ENCODE measurements around the gene MAVS.

Gene MAVS

DNA sequence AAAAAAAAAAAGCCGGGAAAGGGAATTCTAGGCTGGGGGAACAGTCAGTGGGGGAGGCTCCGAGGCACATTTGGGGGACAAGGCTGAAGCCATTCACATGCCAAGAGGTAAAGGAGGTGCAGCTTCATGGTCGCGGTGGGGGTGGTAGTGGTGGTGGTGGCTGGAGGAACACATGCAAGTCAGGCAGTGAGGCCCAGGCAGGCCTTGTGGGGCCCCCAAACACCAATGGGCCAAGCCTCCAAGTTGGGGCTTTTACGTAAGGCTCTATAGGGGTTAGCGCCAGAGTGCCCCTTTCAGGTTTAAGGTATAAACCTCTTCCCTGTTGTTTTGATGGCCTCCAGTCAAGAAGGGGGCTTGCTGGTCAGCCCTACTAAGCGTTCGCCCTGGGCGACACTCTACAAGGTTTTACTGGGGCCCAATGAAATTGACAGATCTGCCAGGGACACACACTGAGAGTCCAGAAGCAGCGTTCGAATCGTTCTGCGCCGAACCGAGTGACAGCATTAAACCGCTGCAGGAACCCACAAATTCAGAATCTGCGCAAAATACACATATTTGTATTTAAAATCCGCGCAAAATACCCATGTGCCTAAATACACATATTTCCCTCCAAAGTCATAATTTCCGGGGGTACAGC, 27.1 kb upstream of the MAVS start:
- H3K27ac ChIP-seq (ENCODE audit: low read depth, low read length) = peak overlapping the region; percentile 10; the same call in 1 of the 2 replicates

DNA sequence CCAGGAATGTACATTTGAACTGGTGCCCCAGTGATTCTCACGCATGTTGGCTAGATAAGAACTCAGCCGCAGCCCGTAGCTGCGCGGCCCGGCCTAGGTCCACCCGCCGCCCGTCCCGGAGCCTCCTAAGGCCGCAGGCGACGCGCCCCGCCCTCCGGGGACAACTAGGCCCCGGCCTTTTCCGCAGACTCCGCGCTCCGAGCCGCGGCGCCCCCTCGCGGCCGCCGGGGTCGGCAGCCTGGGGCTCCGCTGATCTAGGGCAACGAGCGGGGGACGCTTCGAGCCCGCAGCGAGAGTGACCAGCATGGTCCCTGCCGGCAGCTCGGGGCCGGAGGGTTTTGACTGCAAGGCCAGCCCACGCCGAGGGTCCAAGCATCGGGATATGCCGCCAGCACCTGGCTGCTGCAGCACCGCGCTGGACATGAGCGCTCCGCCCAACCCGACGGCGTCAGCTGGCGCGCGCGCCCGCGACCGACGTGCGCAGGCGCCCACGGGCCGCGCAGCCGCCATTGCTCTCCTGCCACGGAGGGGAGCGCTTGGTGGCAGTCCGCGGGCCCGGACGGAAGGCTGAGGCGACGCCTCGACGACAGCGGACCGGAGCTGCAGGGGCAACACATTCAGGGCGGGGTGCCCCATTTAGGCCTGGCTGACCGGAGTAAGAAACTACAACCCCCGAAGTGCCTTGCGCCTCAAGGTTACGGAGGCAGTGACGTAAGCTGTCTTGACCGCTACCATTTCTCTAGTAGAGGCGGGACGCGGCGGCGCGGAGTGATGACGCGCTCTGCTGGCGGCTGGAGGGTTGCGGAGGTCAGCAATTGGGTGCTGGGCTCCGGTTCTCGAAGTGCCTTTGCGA, 26.4 kb upstream of the MAVS start, which contains the start of gene AP5S1:
TSS of gene AP5S1 (plus strand) at position 500 of the 853 bp plus-strand sequence. CDS start 1,571 bp downstream, outside the sequence.
- peak within 1 kb of the TSS; percentile 64 for H3K27ac ChIP-seq (ENCODE audit: low read depth, low read length)
- peaks cover 17% of the 10 kb centered on the region for H3K36me3 ChIP-seq (ENCODE audit: control insufficient read depth, low read length)
- no peaks in the 10 kb centered on the region for H3F3A ChIP-seq (ENCODE audit: control insufficient read depth, insufficient read depth)
- H3K4me3 ChIP-seq (ENCODE audit: low read length) = peak within 1 kb of the TSS; percentile 85
- no peaks in the 10 kb centered on the region; the same call in 1 of the 2 replicates for H3K27me3 ChIP-seq (ENCODE audit: control insufficient read depth, low read length)
- no peaks in the 10 kb centered on the region for H4K20me1 ChIP-seq (ENCODE audit: control insufficient read depth, insufficient read depth, low read depth, low read length)
- H3K9me3 ChIP-seq (ENCODE audit: control insufficient read depth, insufficient read depth, low read length) = no peaks in the 10 kb centered on the region
- no peak for TF ChIP-seq EZH2phosphoT487 (IDR thresholded peaks at IDR 0.05; ENCODE audit: borderline replicate concordance, low read length)
- TF ChIP-seq, protein P1, sequence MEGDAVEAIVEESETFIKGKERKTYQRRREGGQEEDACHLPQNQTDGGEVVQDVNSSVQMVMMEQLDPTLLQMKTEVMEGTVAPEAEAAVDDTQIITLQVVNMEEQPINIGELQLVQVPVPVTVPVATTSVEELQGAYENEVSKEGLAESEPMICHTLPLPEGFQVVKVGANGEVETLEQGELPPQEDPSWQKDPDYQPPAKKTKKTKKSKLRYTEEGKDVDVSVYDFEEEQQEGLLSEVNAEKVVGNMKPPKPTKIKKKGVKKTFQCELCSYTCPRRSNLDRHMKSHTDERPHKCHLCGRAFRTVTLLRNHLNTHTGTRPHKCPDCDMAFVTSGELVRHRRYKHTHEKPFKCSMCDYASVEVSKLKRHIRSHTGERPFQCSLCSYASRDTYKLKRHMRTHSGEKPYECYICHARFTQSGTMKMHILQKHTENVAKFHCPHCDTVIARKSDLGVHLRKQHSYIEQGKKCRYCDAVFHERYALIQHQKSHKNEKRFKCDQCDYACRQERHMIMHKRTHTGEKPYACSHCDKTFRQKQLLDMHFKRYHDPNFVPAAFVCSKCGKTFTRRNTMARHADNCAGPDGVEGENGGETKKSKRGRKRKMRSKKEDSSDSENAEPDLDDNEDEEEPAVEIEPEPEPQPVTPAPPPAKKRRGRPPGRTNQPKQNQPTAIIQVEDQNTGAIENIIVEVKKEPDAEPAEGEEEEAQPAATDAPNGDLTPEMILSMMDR (IDR thresholded peaks at IDR 0.05; ENCODE audit: low read depth, low read length, poor library complexity, severe bottlenecking) = peak; percentile 98
- H3K79me2 ChIP-seq (ENCODE audit: control insufficient read depth, low read length) = peaks cover 14% of the 10 kb centered on the region
- H3K4me2 ChIP-seq (ENCODE audit: low read length) = peak within 1 kb of the TSS; percentile 81
- peaks cover 24% of the 10 kb centered on the region for H3K4me1 ChIP-seq (ENCODE audit: control insufficient read depth, low read length)
- no peaks in the 10 kb centered on the region for H3K9me2 ChIP-seq (replicated peaks; ENCODE audit: control insufficient read depth, low read length)

More for the DNA sequence above, 27.1 kb upstream of the MAVS start:
- no peaks in the 10 kb centered on the region for H3K9me3 ChIP-seq (ENCODE audit: control insufficient read depth, insufficient read depth, low read length)
- no peaks in the 10 kb centered on the region for H3K9me2 ChIP-seq (replicated peaks; ENCODE audit: control insufficient read depth, low read length)
- no peaks in the 10 kb centered on the region for H4K20me1 ChIP-seq (ENCODE audit: control insufficient read depth, insufficient read depth, low read depth, low read length)
- H3K4me2 ChIP-seq (ENCODE audit: low read length) = peak overlapping the region; percentile 81
- no peaks in the 10 kb centered on the region; the same call in 1 of the 2 replicates for H3K27me3 ChIP-seq (ENCODE audit: control insufficient read depth, low read length)
- H3K36me3 ChIP-seq (ENCODE audit: control insufficient read depth, low read length) = peaks cover 17% of the 10 kb centered on the region
- H3K4me1 ChIP-seq (ENCODE audit: control insufficient read depth, low read length) = peaks cover 24% of the 10 kb centered on the region
- H3K79me2 ChIP-seq (ENCODE audit: control insufficient read depth, low read length) = peaks cover 14% of the 10 kb centered on the region
- peak overlapping the region; percentile 85 for H3K4me3 ChIP-seq (ENCODE audit: low read length)
- no peaks in the 10 kb centered on the region for H3F3A ChIP-seq (ENCODE audit: control insufficient read depth, insufficient read depth)
- no peak for TF ChIP-seq EZH2phosphoT487 (IDR thresholded peaks at IDR 0.05; ENCODE audit: borderline replicate concordance, low read length)
- TF ChIP-seq, protein P1 (IDR thresholded peaks at IDR 0.05; ENCODE audit: low read depth, low read length, poor library complexity, severe bottlenecking) = no peak

DNA sequence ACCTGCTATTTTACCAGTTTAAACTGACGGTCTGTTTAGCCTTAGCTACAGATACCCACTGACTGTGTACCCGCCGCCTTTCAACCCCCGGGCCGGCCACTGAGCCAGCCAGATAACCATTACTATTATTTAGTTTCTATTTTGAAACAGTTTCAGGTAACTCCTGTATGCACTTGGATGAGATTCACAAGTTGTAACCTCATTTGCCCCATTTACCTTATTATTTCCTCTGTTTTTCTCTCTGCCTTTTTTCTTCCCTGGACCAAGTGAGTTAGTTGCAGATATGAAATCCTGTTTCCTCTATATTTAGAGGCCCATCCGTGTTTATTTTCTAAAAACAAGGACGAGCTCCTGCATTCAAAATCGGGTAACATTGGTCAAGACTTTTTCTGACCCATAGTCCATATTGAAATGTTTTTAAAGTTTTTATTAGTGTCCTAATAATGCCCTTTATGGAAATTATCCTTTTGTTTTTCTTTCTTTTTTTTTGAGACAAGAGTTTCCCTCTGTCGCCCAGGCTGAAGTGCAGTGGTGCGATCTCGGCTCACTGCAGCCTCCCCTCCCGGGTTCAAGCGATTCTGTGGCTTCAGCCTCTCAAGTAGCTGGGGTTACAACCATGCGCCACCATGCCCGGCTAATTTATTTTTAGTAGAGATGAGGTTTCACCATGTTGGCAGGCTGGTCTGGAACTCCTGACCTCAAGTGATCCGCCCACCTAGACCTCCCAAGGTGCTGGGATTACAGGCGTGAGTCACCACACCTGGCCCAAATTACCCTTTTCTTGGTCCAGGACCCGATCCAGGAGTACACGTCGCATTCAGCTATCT, 25.5 kb upstream of the MAVS start:
- H3K4me1 ChIP-seq (ENCODE audit: control insufficient read depth, low read length) = peaks cover 26% of the 10 kb centered on the region
- peak overlapping the region; percentile 64 for H3K27ac ChIP-seq (ENCODE audit: low read depth, low read length)
- peaks cover 19% of the 10 kb centered on the region for H3K36me3 ChIP-seq (ENCODE audit: control insufficient read depth, low read length)
- no peaks in the 10 kb centered on the region for H4K20me1 ChIP-seq (ENCODE audit: control insufficient read depth, insufficient read depth, low read depth, low read length)
- peak overlapping the region; percentile 81 for H3K4me2 ChIP-seq (ENCODE audit: low read length)
- peaks cover 14% of the 10 kb centered on the region for H3K79me2 ChIP-seq (ENCODE audit: control insufficient read depth, low read length)
- no peak for TF ChIP-seq EZH2phosphoT487 (IDR thresholded peaks at IDR 0.05; ENCODE audit: borderline replicate concordance, low read length)
- TF ChIP-seq, protein P1 (IDR thresholded peaks at IDR 0.05; ENCODE audit: low read depth, low read length, poor library complexity, severe bottlenecking) = no peak
- no peaks in the 10 kb centered on the region for H3K9me2 ChIP-seq (replicated peaks; ENCODE audit: control insufficient read depth, low read length)
- no peaks in the 10 kb centered on the region for H3K9me3 ChIP-seq (ENCODE audit: control insufficient read depth, insufficient read depth, low read length)
- no peaks in the 10 kb centered on the region; the same call in 1 of the 2 replicates for H3K27me3 ChIP-seq (ENCODE audit: control insufficient read depth, low read length)
- H3F3A ChIP-seq (ENCODE audit: control insufficient read depth, insufficient read depth) = no peaks in the 10 kb centered on the region
- H3K4me3 ChIP-seq (ENCODE audit: low read length) = peak overlapping the region; percentile 85
